OCI-LY3 (cell line): ENCODE results near the gene ANKRD28.

ENCODE experiments used
- H2AFZ ChIP-seq: fragments of 200-600, 300-600 bp; shearing (Covaris generic); 2 replicates; pipeline ENCODE4 v1.6.0; 2014; ENCODE audit warnings: antibody characterized with exemption, low read depth, low read length
- H3K27ac ChIP-seq: fragments of 200-600, 300-600 bp; sonication (generic); 2 replicates; pipeline ENCODE4 v1.5.1; 2014; ENCODE audit warnings: mild to moderate bottlenecking, low read length, moderate library complexity, mixed read lengths
- H3K27me3 ChIP-seq: fragments of 200-600, 300-600 bp; sonication (generic); 2 replicates; pipeline ENCODE4 v1.6.1; 2014; ENCODE audit warnings: low read depth, low read length, mixed read lengths
- H3K36me3 ChIP-seq: fragments of 200-600, 300-600 bp; sonication (generic); replicated peaks from 2 replicates; pipeline ENCODE3; 2014; ENCODE audit warnings: low read depth, low read length, mixed read lengths
- H3K4me1 ChIP-seq: fragments of 300-600, 200-600 bp; sonication (generic); 2 replicates; pipeline ENCODE4 v1.6.1; 2014; ENCODE audit warnings: low read length, mixed read lengths
- H3K4me2 ChIP-seq: fragments of 200-600, 300-600 bp; sonication (generic); 2 replicates; pipeline ENCODE4 v1.6.1; 2014; ENCODE audit warnings: low read length, mixed read lengths
- H3K4me3 ChIP-seq: fragments of 300-600, 200-600 bp; sonication (generic); 2 replicates; pipeline ENCODE4 v1.5.1; 2014; ENCODE audit warnings: antibody characterized with exemption, mild to moderate bottlenecking, low read length, moderate library complexity
- H3K79me2 ChIP-seq: fragments of 300-600, 200-600 bp; shearing (Covaris generic); 2 replicates; pipeline ENCODE4 v1.6.1; 2014; ENCODE audit warnings: mild to moderate bottlenecking, low read length, mixed read lengths
- H3K9ac ChIP-seq: fragments of 300-600, 200-600 bp; shearing (Covaris generic); 2 replicates; pipeline ENCODE4 v1.6.0; 2014; ENCODE audit warnings: mild to moderate bottlenecking, low read length, moderate library complexity
- H3K9me3 ChIP-seq: fragments of 200-600, 300-600 bp; shearing (Covaris generic); 2 replicates; pipeline ENCODE4 v1.6.1; 2014; ENCODE audit warnings: low read length, mixed read lengths; ENCODE audit not compliant: insufficient read depth
- H4K20me1 ChIP-seq: fragments of 200-600, 300-600 bp; sonication (generic); 2 replicates; pipeline ENCODE4 v1.6.1; 2016; ENCODE audit warnings: low read length, mixed read lengths; ENCODE audit not compliant: insufficient read depth
- EZH2phosphoT487 ChIP-seq: fragments of 200-600 bp; shearing (Covaris generic); IDR thresholded peaks from 2 replicates; pipeline ENCODE4 v1.6.1; 2018; ENCODE audit warnings: antibody characterized with exemption, mixed run types, low read depth
- TF ChIP-seq, protein P1 (sequence below): fragments of 200-600, 300-600 bp; sonication (generic); IDR thresholded peaks from 2 replicates; pipeline ENCODE4 v1.5.1; 2014; ENCODE audit warnings: antibody characterized with exemption, low read length, low read depth

ANKRD28 gene

DNA sequence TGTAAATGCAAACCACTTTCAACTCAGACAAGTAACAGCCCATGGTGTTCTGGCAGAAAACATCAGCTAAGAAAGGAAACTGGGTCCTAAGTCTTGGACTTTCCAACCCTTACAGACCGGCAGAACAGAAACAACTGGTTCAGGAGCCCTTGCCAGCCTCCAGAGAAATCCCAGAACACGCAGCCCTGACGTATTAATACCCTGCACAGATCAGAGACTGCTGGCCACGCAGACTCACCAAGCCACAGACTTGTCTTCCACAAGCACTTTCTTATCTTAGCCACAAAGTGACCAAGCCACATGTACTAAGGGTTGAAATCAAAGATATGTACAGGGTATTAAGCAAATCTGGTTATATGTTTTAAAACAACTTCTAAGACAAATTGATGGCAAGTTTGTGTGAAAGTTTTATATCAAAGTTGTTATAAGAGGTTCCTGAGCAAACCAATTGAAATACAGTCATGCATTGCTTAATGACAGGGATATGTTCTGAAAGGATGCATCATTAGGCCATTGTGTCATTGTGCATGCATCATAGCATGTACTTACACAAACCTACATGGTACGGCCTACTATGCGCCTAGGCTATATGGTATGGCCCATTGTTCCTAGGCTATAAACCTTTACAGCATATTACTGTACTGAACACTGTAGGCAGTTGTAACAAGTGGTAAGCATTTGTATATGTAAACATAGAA lies 159.4 kb downstream of the ANKRD28 start:
- peak overlapping the region; percentile 45 for H3K4me2 ChIP-seq
- peaks cover 37% of the 10 kb centered on the region for H3K4me1 ChIP-seq
- H3K27me3 ChIP-seq: peaks cover 6% of the 10 kb centered on the region; the same call in 1 of the 2 replicates
- no peaks in the 10 kb centered on the region for H4K20me1 ChIP-seq
- peak overlapping the region; percentile 6; the same call in 1 of the 2 replicates for H3K4me3 ChIP-seq
- H3K79me2 ChIP-seq: no peaks in the 10 kb centered on the region
- H2AFZ ChIP-seq: no peak overlapping the region
- H3K27ac ChIP-seq: peak overlapping the region; percentile 17; the same call in 1 of the 2 replicates
- no peaks in the 10 kb centered on the region for H3K9me3 ChIP-seq
- no peak overlapping the region for H3K9ac ChIP-seq
- H3K36me3 ChIP-seq: no peaks in the 10 kb centered on the region
- TF ChIP-seq, protein P1, sequence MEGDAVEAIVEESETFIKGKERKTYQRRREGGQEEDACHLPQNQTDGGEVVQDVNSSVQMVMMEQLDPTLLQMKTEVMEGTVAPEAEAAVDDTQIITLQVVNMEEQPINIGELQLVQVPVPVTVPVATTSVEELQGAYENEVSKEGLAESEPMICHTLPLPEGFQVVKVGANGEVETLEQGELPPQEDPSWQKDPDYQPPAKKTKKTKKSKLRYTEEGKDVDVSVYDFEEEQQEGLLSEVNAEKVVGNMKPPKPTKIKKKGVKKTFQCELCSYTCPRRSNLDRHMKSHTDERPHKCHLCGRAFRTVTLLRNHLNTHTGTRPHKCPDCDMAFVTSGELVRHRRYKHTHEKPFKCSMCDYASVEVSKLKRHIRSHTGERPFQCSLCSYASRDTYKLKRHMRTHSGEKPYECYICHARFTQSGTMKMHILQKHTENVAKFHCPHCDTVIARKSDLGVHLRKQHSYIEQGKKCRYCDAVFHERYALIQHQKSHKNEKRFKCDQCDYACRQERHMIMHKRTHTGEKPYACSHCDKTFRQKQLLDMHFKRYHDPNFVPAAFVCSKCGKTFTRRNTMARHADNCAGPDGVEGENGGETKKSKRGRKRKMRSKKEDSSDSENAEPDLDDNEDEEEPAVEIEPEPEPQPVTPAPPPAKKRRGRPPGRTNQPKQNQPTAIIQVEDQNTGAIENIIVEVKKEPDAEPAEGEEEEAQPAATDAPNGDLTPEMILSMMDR: no peak
- no peak for TF ChIP-seq EZH2phosphoT487

DNA sequence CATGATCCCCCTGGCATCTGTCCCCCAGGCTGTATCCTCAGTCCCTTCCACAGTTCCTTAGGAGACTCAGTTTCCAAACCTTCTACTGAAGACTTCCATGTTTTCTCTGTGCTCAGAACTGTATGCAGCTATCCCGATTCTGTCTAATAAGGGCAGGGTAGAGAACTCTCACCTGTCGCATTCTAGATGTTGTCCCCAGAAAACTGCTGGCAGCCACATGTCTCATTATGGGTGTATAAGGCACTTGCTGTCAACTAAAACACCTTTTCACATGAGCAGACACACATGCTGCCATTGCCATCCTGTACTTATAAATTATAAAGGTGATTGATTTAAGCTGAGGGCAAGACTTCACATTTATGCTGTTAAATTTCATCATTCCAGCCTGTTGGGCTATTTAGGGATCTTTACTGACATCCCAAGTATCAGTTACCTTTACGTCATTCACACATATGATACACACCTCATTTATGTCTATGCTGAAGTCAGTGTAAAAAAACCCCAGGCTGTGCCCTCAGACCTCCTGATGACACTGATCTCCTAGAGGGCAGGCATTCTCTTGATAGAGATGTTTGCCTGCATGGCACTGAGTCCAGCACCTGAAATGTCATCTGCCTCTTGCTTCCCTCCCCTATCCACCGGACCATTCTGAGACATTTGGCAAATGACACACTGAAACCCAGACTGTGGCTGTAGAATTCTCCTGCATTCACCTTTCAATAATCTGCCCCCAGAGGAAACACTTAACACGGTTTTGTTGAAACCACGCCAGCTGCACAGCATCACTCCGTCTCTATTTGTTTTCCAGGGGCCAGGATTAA lies 160.4 kb downstream of the ANKRD28 start:
- no peak overlapping the region for H3K4me3 ChIP-seq
- no peaks in the 10 kb centered on the region for H3K36me3 ChIP-seq
- H3K4me1 ChIP-seq: peaks cover 37% of the 10 kb centered on the region
- peak overlapping the region; percentile 45 for H3K4me2 ChIP-seq
- H3K9me3 ChIP-seq: no peaks in the 10 kb centered on the region
- H3K27me3 ChIP-seq: peaks cover 6% of the 10 kb centered on the region; the same call in 1 of the 2 replicates
- no peak overlapping the region for H2AFZ ChIP-seq
- H4K20me1 ChIP-seq: no peaks in the 10 kb centered on the region
- H3K79me2 ChIP-seq: no peaks in the 10 kb centered on the region
- H3K9ac ChIP-seq: no peak overlapping the region
- TF ChIP-seq, protein P1: no peak
- TF ChIP-seq EZH2phosphoT487: no peak
- no peak overlapping the region for H3K27ac ChIP-seq

GRCh38 chr3:15636028-15636709 lies 161.6 kb downstream of the ANKRD28 start:
- H4K20me1 ChIP-seq: no peaks in the 10 kb centered on the region
- H3K4me3 ChIP-seq: peak overlapping the region; percentile 57
- peak overlapping the region; percentile 70 for H3K4me2 ChIP-seq
- no peaks in the 10 kb centered on the region for H3K36me3 ChIP-seq
- peak overlapping the region; percentile 81 for H2AFZ ChIP-seq
- H3K27ac ChIP-seq: no peak overlapping the region
- no peaks in the 10 kb centered on the region for H3K9me3 ChIP-seq
- peak overlapping the region; percentile 8; the same call in 1 of the 2 replicates for H3K9ac ChIP-seq
- peaks cover 6% of the 10 kb centered on the region; the same call in 1 of the 2 replicates for H3K27me3 ChIP-seq
- H3K4me1 ChIP-seq: peaks cover 43% of the 10 kb centered on the region
- H3K79me2 ChIP-seq: no peaks in the 10 kb centered on the region
- TF ChIP-seq, protein P1: no peak
- no peak for TF ChIP-seq EZH2phosphoT487

DNA sequence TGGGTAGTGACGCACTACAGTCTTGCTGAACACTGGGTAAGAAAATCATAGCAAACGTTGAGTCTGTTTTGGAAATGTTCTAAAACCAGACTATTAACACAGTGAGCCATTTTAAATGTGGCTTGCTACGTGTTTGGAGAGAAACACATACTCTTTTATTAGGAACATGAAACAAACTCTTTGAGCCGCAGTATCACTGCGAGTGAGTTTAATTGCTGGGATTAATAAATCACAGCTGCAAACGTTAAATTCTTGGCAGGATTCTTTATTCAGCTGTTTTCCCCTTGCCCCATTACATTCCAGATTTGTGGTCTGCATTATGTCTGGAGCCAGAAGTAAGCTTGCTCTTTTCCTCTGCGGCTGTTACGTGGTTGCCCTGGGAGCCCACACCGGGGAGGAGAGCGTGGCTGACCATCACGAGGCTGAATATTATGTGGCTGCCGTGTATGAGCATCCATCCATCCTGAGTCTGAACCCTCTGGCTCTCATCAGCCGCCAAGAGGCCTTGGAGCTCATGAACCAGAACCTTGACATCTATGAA lies 162.6 kb downstream of the ANKRD28 start:
- peaks cover 6% of the 10 kb centered on the region; the same call in 1 of the 2 replicates for H3K27me3 ChIP-seq
- H2AFZ ChIP-seq: no peak overlapping the region
- H3K4me1 ChIP-seq: peaks cover 53% of the 10 kb centered on the region
- H3K9me3 ChIP-seq: no peaks in the 10 kb centered on the region
- no peak overlapping the region for H3K27ac ChIP-seq
- no peak overlapping the region for H3K4me2 ChIP-seq
- TF ChIP-seq, protein P1: no peak
- TF ChIP-seq EZH2phosphoT487: no peak
- H3K4me3 ChIP-seq: no peak overlapping the region
- no peaks in the 10 kb centered on the region for H3K36me3 ChIP-seq
- H3K79me2 ChIP-seq: no peaks in the 10 kb centered on the region
- no peaks in the 10 kb centered on the region for H4K20me1 ChIP-seq
- no peak overlapping the region for H3K9ac ChIP-seq
